Stimulated activated CD8-positive, alpha-beta memory T cell treated with anti-CD3 and anti-CD28 coated beads, Interleukin-2, amount 100 ng/mL, for 48 hours (primary cell): ENCODE measurements around the gene TEX36.
"Not testable (repeated sequence)": the region's sequence is repeated elsewhere in the genome, so short reads cannot be mapped to it uniquely, and the experiment has no call there.

Experiments
- DNase-seq, 2 donors: peaks; one replicate each; pipeline ENCODE4 v3.0.0-alpha.2; 2020; ENCODE audit warnings: low read depth in 2 of 2

Gene TEX36, protein sequence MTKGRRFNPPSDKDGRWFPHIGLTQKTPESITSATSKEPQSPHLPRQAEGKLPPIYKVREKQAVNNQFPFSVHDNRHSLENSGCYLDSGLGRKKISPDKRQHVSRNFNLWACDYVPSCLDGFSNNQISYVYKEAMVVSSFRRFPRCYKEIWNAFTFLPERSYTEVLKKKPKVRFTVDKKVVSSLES

DNA sequence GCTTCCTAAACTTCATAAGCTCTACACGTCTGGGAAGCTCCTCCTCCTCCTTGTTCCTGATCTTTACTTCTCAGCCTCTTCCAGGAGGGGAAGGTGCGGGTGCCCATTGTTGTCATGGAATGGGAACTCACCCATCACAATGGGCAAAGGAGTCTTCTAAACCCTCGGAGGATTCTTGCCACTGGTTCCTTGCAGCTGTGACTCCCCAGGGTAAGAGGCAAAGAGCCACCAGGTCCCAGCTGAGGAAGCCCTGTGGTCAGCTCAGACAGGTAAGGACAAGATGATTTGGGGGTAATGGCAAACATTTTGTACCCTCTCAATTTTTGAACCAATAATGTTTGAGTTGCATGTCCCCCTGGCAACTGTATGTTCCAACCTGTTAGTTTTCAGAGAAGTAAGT, at the start of gene TEX36:
TEX36 (minus strand) TSS at position 101 of the 400 bp plus-strand sequence. CDS start 174 bp downstream, outside the sequence.
- DNase-seq, result no peak

DNA sequence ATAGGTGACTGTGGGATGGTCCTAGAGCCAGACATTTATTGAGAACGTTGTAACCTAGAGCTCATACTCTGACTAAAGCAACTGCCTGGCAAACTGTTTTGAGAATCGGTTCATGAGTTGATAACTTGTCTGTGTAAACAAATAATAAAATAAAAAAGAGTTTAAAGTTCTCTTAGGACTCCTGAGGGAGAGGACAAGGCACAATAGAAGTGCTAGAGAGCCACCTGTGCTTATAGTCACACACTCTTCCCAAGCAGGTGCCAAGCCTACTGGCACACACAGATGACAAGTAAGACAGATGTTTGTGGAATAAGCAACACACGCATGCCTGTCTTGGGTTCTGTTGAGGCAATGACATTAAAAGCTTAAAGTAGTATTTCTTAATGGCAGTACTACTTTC, 44.5 kb upstream of the TEX36 start:
- DNase-seq, result no peak

DNA sequence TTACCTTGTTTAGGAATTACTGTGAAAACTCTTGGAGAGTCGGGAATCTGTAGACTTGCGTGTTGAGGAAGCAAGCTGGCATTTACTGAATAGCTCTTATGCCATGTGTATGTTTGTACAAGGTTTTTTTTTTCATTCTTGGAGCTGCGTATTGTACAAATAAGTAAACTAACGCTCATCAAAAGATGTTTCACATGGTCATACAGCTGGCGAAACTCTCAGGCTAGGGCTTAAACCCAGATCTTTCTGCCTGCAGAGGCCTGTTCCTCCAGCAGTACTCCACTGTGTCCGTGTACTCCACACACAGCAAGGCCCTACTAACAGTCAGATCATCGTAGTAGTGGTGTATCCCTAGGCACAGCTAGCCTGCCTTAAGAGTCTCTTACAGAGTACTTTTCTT, 44.0 kb upstream of the TEX36 start:
- DNase-seq, result no peak

DNA sequence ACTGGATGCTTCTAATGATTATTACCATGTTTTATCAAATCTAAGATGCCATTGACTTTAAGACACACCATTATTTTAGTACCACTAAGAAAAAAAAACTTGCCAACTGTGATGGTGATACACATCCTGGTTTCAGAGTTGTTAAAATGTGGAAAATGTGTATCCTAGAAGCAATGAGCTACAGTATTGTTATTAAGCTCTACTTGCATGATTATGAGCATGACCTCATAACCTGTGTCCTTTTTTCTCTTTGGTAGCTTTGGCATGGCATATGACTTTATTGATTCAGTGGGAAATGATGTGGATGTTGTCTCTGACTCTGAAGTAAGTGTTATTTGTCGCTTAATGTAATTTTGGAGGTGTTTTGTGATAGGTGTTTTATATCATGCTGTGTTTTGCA, 39.8 kb upstream of the TEX36 start:
- no peak for DNase-seq

DNA sequence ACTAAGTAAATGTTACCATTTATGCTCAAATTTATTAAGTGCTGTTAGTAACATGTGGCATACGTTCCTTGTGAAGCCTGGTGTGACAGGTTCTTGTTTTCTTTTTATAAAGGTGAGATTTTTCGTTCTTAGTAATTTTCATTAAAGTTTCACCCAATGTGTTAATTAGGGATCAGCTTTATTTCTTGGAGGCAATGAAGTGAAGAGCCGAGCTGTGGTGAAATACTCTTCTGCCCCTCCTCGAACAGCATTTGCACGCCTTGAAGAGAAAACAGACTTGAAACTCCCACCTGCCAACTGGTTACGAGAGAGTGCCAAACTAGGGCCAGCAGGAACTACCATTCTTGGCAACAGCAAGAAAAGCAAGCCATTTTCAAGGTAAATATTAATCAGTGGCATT, 38.1 kb upstream of the TEX36 start:
- DNase-seq, result no peak

DNA sequence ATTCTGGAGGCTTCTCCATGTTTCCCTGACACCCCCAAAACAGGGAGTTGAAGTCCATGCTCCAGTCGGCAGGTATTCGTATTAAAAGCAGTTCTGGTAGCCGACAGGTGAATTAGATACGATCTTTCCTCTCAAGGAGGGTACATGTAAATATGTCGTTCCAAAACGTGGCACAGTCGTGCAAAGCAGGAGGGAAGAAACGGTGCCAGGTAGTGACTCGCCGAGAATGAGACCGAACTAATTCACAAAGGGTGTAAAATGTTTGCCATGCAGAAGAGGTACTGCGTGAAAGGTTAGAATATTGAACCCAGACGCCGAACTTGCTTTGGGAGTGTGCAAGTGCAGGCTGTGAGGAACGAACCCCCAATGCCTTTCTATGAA, 37.0 kb upstream of the TEX36 start:
- no peak for DNase-seq

DNA sequence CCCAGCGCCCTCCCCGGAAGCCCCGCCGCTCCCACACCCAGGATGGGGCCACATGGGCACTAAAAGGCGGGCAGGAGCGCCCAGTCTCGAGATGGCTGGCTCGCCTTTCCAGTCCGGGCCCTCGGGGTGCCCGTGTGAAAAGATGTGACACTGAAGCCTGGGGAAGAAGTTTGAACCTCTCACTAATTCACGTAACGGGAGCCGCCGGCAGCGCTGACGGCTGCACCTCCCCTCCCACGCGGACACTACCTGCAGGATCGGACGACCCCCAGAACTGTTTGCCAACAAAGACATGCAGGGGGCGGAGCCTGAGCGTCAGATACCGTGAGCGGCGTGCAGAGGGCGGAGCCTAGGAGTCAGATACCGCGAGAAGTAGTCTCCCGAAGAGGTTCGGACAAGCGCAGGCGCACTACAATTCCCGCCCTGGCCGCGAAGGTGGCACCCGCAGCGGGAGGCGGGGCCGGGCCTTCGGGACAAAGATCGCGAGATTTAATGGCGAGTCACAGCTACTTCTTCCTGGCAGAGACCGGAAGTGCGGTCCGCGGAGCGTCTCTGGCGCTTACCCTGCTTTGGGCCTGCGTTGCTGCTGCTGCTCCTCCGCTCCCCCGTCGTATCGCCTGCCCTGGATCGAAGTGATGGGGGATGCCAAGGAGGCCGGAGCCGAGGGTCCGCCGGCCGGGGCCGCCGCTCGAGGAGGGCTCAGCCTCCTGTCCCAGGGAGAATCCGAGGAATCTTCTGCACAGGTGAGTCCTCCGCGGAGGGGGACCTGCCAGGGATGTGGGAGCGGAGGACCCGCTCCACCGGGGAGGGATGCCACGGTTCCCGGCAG, 36.4 kb upstream of the TEX36 start, which contains the start of gene EDRF1:
EDRF1 (plus strand) TSS at position 537 of the 829 bp plus-strand sequence; CDS start at position 636, 99 bp downstream.
- DNase-seq, result peak; percentile 97

DNA sequence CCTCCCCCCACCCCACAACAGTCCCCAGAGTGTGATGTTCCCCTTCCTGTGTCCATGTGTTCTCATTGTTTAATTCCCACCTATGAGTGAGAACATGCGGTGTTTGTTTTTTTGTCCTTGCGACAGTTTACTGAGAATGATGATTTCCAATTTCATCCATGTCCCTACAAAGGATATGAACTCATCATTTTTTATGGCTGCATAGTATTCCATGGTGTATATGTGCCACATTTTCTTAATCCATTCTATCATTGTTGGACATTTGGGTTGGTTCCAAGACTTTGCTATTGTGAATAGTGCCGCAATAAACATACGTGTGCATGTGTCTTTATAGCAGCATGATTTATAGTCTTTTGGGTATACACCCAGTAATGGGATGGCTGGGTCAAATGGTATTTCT, 31.8 kb upstream of the TEX36 start:
- DNase-seq, result not testable (repeated sequence)

DNA sequence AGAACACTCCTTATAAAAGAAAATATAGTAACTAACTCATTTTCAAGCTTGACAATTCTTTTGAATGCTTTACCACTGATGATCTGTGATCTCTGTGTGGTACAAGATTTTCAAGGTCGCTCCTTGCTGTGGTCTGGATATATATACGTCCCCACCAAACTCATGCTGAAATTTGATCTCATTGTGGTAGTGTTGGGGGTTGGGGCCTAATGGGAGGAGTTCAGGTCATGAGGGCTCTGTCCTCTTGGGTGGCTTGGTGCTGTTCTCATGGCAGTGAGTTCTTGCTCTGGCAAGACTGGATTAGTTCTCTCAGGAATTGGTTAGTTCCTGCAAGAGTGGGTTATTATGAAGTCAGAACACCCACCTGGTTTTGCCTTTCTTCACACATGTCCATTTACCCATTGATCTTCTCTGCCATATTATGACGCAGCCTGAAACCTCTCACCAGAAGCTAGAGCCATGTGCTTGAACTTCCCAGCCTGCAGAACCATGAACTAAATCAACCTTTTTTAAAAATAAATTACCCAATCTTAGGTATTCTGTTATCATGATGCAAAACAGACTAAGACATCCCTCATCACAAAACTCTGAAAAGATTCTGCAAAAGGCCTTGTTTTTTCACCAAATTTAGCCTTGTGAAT, 28.3 kb upstream of the TEX36 start:
- DNase-seq, result no peak

DNA sequence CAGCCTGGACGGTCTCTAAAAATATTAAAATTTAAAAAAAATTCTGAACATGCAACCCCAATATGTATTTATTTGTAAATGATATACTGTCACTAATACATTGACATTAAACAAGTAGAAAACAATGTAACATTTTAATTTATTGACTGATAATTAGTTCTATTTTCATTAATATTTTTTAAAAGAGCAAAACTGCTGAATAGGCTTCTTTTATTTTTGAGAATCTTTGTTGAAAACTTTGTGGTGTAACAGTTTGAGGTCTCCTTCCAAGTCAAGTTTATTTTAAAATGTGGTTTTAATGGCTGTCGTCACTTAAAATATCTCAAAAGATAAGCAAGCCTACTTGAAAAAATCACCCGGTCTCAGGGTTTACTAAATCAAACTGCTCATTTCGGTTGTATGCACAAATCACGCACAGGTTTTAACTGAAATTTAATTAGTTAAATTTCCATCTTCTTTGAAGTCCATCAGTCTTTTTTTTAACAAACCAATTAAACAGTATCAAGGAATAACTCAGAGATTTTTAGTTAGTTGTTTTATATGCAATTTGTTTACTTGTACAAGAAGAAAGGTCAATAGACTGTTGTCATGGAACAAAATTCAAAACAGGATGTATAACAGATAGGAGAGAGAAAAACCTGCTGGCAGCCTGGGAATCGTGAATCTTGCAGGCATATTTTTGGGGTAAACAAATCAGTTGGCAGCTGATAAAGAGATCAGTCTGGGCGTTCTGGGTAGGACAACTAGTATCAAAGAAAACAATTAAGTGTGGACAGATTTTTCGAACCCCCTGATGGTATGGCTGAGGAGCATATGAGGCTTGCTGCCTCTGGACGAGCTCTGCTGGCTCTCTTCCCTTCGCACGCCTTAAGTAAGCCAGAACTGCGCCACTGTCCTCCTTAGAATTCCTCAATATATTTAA, 26.9 kb upstream of the TEX36 start:
- no peak for DNase-seq

DNA sequence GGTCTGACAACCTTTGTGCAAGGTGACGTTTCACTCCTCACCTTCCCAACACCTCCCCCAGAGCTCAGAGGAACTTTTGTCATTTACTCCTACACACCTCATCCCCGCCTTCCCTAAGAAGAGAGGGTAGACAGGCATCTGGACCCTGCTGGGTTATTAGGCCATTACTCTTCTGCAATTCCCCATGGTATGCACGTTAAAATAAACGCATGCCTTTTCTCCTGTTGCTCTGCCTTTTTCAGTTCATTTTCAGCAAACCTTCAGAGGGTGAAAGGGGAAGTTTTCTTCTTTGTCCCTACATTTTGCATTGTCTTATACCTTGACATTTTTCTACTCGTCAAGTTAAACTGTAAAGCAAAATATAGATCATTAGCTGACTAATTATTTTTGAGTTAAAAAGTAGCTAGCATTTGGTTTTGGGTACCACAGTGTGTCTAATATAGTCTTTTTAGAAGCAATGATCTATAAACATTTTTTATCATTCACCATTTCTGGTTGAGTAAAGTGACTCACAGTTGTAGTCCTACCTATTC, 26.1 kb upstream of the TEX36 start:
- DNase-seq, result no peak

DNA sequence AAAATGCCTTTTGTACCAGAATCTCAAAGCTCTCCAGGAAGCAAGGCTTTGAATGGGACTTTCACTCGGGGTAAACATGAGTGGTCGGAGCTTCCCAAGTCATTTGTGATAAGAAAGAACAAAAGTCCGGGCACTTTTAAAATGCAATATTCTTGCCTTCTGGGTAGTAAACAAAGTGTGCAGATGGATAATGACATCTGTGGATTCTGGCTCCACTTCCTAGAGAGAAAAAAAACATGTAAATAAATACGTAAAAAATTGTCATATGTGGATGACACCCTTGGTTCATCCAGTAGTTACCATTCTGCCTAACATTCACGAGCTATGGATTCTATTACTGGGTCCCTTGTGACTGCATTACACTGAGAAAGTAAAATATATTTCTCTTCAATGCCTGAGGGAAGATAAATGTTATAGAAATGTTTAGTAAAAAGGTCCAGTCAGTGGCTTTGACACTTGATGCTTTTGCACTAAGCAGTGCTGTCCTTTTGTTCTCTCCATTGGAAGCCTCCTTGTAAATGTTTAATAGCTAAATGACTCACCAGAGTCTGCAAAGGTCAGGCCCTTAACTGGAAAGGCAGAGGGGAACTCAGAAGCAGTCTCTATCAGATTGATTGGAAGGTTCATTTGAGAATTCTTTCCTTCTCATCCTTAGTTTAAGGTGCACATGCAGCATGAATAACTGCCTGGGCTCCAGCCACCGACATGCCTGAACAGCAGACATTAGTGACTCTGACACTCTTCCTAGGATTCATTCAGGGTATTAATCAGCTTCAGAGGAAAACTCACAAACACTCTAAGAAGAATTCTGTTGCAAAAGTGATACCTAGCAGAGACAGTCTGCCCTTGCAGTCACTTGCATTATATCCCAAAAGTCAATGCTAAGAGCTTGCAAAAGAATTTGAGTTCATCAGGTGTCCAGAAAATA, 24.8 kb upstream of the TEX36 start:
- DNase-seq, result no peak

DNA sequence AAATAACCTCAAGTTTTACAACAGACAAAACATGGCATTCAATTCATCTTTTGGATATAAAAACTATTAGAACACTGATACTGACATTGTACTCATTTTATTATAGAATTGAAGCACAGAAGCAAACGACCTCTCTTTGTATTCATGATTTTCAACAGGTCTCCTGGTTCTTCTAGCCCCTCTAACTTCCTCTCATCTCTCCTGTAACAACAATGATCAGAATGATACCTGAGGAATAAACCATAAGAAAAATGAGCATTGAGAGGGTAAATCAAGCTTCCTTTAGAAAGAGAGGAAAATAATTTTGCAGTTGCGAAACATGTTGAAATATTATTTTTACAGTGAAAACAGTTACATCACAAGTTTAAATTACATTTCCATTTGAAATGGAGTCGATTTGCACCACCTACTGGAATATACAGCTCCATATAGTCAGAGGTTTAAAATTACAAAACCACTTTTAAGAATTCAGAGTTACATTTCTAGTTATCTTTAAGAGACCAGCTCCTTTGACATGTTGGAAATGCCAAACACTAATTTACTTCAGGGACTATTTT, 17.5 kb upstream of the TEX36 start:
- no peak for DNase-seq

DNA sequence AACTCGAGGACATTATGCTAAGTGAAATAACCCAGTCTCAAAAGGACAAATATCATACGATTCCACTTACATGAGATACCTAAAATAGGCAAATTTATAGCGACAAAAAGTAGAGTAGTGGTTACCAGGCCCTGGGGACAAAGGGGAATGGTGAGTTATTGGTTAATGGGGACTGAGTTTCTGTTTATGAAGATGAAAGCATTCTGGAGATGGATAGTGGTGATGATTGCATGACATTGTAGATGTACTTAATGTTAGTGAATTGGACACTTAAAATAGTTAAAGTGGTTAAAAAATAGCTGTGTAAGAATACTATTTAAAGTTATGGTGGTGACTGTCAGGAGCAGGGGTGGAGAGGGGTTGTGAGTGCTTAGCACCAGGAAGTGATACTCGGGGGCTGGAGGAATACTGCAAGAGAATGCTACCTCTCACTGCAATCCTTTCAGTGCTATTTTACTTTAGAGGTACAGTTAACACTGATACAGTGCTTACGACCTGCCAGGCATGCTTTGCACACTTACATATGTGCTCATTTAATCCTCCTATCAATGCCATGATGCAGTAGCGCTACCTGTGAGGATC, 16.7 kb upstream of the TEX36 start:
- DNase-seq, result no peak

DNA sequence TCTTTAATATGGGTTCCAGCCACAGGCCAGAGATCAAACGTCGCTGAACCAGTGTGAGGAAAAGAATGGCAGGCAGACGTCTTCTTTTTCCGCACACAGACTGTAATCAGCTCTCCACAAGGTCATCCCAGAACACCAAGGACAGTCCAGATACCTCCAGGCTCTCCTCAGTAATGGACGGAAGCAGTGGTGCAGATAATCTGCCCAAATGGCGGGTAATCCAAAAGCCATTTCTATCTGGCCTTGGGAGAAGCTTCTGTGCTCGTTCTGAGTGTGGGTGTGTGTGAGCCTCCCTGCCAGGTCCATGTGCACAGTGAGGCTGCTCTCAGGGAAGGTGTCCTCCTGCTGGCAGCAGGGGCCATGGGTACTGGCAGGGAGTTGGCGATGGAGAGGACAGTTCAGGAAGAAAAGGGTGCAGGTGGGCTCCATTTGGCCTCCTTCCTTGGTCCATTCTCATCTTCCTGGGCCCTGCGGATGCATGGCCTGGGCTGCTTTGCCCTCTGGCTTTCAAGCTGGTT, 15.6 kb upstream of the TEX36 start:
- no peak for DNase-seq

DNA sequence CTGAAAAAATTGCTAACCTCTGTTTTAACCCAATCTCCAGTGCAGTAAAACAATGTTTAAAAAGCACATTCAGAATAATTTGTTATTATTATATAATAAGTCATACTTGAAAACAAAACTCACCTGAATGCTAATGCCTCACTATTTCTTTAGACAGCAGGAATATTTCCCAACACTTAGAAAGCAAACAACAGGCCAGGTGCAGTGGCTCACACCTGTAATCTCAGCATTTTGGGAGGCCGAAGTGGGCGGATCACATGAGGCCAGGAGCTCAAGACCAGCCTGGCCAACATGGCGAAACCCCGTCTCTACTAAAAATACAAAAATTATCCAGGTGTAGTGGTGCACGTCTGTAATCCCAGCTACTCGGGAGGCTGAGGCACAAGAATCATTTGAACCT, 13.9 kb upstream of the TEX36 start:
- DNase-seq, result not testable (repeated sequence)

DNA sequence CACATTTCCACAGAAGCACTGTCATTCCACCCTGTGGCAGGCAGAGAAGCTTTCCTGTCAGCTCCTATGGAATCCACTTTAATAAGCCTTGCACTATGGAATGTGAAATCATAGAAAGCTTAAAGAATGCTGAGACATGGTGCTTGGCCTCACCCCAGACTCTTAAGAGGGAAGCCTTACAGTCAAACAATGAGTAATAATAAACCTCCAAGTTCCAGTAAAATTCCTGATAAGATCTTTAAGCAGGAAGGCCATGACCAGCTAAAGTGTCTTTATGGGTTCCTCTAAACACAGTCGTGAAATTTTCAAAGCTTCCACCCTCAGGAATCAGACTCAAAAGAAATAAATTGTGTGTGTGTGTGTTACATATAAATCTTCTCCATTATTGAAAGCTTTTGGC, 11.9 kb upstream of the TEX36 start:
- DNase-seq, result no peak

DNA sequence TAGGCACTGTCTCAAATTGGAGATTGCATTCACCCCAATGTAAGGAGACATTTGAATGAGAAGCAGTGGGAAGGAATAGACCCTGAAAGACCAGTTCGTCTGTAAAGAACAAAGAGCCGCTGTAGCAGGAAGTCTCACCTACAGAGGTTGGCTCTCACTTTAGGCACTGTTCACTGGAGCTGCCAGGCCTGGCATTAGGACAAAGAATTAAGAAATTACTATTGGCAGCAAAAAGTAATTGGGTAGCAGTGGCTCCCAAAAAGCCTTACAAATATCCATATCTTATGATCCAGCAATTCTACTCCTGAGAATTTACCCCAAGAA, 10.5 kb upstream of the TEX36 start:
- no peak for DNase-seq
